NCI-H345 treated with DMSO at 0.1 percent for 48 hours (cell line): Measurements from ENCODE around the gene DOK6.
"Not testable (repeated sequence)": the region's sequence is repeated elsewhere in the genome, so short reads cannot be mapped to it uniquely, and the experiment has no call there.

Experiments
- DNase-seq: peaks from one replicate; lab custom pipeline; 2025; ENCODE audit not compliant: unreplicated experiment; lab: John Stamatoyannopoulos, UW

The DOK6 gene

GRCh38 chr18:69622184-69622583 is 221.5 kb downstream of the DOK6 start:
- DNase-seq = no peak

DNA sequence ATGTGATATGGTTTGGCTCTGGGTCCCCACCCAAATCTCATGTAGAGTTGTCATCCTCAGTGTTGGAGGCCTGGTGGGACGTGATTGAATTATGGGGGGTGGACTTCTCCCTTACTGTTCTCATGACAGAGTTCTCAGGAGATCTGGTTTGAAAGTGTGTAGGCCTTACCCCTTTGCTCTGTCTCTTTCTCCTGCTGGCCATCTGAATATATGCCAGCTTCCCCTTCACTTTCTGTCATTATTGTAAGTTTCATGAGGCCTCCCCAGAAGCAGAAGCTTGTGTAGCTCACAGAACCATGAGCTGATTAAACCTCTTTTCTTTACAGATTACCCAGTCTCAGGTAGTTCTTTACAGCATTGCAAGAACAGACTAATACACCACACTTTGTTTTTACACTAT is 222.3 kb downstream of the DOK6 start:
- no peak for DNase-seq

- DNase-seq = no peak
Observed at GRCh38 chr18:69626171-69626570, 225.5 kb downstream of the DOK6 start.

GRCh38 chr18:69626643-69627242 is 226.1 kb downstream of the DOK6 start:
- no peak for DNase-seq

- no peak for DNase-seq
Observed at GRCh38 chr18:69628774-69629359, 228.2 kb downstream of the DOK6 start.

GRCh38 chr18:69631281-69631680 is 230.6 kb downstream of the DOK6 start:
- no peak for DNase-seq

DNA sequence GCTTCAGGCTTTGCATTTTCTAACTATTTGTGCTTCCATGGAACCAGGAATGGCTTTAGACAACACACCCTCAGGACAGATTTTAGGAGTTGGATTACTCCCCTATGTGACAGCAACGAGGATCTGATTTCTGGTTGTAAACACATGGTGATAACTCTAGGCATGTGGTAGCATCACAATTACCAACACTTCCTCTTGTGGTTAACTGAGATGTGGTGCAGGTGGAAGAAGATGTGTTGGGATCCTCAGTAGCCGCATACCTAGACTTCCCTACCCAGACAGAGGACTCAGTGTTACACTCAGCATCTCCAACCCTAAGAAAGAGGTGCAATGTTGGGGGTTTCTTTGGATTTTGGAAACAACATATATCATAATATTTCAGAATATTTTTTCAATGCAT is 234.8 kb downstream of the DOK6 start:
- no peak for DNase-seq

DNA sequence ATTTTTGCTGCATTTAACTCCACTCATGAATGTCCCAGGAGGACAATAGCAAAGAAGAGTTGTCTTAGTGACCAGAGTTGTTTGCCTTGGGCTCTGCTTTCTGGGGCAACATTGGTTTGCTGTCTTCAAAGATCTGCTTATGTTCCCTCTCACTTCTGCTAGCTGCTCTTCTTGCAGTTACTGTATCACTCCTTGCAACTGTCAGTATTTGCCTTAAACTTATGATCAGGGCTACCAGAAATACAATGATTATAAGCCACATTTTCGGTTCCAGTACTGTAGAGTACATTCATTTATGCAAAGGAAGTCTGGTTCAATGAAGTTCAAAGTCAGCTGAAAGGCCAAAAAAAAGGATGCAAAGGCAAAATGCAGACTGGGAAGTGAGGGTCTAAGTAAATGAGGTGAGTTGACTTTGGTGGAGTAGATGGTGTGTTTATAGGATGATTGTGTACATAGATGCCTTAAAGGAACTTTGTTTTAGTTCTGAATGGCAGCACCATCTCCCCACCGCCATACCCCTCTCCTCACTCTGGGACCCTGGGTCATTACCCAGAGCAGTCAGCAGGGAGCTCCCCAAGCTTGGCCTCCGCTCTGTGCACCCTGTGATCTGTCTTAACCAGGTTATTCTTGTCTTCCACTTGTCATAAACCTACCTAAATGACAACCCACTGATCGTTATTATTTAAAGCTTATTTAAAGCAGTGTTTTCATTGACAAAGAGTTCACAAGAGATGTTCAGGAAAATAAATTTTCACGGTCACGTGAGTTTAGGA is 236.0 kb downstream of the DOK6 start:
- no peak for DNase-seq

DNA sequence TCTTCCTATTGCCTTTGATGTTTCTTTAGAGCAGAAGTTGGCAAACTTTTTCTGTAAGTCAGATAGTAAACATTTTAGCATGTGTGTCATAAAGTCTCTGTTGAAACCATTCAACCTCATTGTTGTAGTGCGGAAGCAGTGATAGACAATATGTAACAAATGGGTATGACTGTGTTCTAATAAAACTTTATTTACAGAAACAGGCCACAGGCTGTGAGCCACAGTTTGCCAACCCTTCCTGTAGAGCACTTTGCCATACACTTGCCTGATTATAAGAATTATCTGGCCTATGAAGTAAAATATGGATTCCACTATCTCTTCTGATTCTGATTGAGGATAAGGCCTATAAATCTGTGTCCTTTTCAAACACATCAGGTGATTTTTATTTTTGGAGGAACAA is 237.4 kb downstream of the DOK6 start:
- no peak for DNase-seq

GRCh38 chr18:69647702-69648101 is 247.0 kb downstream of the DOK6 start:
- no peak for DNase-seq

DNA sequence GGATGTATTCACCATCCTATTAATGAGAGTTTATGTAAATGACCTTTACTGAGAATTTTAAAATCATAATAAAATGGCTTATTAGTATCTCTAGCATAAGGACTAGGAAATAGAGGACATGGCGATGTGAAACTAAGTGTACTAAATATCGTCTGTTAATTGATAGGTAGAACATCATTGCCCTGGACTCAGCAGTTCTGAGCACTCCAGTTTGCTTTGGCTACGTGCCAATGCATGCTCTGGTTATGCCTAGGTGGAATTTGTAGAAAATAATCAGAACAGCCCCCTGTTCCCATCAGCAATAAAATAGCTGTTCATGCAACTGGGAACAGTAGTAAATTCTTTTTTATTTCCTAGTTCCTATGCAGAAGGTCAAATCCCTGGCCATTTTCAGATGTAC is 247.8 kb downstream of the DOK6 start:
- peak; percentile 13 for DNase-seq

DNA sequence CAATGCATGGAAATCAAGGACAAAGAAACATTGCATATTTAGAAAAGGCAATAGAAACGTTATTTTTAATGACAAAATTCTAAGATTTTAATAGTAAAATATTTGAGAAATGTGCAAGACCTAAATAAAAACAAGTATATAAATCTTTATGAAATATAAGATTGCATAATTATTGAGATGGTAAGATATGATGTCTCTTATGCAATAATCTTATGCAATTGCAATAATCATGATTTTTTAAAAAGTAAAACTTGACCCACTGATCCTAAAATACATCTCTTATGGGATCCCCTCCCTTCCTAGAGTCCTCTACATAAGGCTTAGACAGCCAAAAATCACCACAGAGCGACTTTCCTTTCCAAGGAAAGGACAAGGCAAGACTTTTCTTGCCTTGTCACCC is 249.0 kb downstream of the DOK6 start:
- no peak for DNase-seq

- no peak for DNase-seq
Observed at GRCh38 chr18:69651243-69651642, 250.6 kb downstream of the DOK6 start.

- no peak for DNase-seq
Observed at GRCh38 chr18:69655816-69656215, 255.1 kb downstream of the DOK6 start.

DNA sequence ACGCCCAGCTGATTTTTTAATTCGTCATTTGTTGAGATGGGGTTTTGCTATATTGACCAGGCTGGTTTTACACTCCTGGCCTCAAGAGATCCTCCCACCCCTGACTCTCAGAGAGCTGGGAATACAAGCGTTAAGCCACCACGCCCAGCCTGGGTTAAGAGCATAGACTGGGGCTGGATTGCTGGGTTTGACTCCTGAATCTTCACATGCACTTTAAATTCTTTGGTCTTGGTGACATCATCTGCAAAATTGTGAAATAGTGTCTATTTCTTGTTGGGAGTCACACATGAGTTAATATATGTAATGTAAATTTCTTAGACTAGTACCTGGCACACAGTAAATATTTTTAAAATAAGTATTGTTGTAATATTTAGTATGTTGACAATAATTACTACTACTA is 257.4 kb downstream of the DOK6 start:
- DNase-seq = no peak

GRCh38 chr18:69658685-69659084 is 258.0 kb downstream of the DOK6 start:
- no peak for DNase-seq

GRCh38 chr18:69659142-69659651 is 258.5 kb downstream of the DOK6 start:
- peak; percentile 50 for DNase-seq

DNA sequence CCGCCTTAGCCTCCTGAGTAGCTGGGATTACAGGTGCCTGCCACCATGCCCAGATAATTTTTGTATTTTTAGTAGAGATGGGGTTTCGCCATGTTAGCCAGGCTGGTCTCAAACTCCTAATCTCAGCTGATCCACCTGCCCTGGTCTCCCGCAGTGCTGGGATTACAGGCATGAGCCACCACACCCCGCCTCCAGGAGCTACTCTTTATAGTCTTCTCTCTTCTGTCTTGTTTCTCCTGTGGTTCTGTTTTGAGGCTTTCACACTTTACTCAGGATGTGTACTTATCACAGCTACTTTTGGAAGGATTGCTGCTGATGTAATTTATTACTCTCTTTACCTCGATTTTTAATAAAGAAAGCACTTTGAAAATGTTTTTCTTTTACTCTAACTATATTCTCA is 261.4 kb downstream of the DOK6 start:
- not testable (repeated sequence) for DNase-seq

- DNase-seq = no peak
Observed at GRCh38 chr18:69664399-69664798, 263.7 kb downstream of the DOK6 start.

GRCh38 chr18:69674292-69674877 is 273.7 kb downstream of the DOK6 start:
- no peak for DNase-seq

GRCh38 chr18:69674966-69675365 is 274.3 kb downstream of the DOK6 start:
- no peak for DNase-seq

DNA sequence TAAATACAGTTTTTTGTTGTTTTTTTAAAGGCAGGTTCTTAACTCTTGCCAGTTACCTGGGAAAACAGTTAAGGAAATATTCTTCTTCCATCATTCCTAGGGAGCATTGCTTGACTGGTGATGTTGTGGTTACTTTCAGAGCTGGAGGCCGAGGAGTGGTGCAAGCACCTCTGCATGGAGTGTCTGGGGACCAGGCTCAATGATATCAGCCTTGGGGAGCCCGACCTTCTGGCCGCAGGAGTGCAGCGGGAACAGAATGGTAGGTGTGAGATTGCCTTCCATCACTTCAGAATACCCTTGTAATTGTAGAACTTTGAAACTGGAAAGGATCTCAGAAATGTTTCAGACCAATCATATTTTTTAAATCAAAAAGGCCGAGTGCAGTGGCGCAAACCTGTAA is 276.9 kb downstream of the DOK6 start:
- DNase-seq = no peak
